ENCODE data around the gene MRM3.

DNA sequence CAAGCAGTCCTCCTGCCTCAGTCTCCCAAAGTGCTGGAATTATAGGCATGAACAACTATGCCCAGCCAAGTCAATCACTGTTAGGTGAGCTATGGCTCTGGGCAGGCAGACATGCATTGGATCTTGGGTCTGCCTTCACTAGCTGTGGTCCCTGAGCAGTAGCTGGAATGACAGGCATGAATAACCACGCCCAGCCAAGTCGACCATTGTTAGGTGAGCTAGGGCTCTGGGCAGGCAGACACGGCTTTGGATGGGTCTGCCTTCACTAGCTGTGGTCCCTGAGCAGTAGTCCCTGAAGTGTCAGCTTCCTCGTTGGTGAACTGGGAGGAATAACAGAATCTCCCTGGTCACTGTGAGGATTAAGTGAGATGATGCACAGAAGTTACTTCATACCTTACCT, 6.4 kb downstream of the MRM3 start:
- TF ChIP-seq CTCF (IDR thresholded peaks at IDR 0.05) = no peak
- no peak for TF ChIP-seq ZFX (IDR thresholded peaks at IDR 0.05; ENCODE audit: borderline replicate concordance)
